Measurements from ENCODE around the gene ENPP1. TPM values are rescaled to one million over a fixed set of nuclear protein-coding genes. Genes with fewer than 3 reads are reported as not detected.

Gene ENPP1
- total RNA-seq, 2 donors from 2014 or later = 5.9 to 12.6 TPM

DNA sequence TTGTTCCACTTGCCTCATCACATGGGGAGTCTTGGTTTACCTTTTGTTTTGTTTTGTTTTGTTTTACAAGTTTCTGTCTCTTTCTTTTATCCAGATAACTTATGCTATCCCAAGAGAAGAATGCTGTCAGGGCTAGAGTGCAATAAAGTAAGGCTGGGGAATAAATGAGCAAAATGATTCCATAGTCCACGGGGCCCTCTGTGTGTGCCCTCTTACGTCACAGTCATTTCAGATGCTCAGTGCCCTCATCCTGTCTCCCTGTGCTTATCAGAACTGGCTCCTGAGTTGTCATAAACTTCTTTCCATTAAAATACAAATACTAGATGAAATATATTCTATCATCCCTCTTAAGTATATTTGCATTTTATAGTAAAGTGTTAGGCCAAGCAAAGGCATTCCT lies 30.8 kb upstream of the ENPP1 start:
- intact Hi-C loops (cut with DNase I) = no loop called here
- DNase-seq = peak; percentile 35
- H3K9ac ChIP-seq (ENCODE audit: low read depth in 2 of 2, low read length in 2 of 2) = no peak overlapping the region
- H3K4me1 ChIP-seq = no peaks in the 10 kb centered on the region
- no peak overlapping the region for H3K27ac ChIP-seq
- no peaks in the 10 kb centered on the region for H3K36me3 ChIP-seq
- TF ChIP-seq, protein P1, sequence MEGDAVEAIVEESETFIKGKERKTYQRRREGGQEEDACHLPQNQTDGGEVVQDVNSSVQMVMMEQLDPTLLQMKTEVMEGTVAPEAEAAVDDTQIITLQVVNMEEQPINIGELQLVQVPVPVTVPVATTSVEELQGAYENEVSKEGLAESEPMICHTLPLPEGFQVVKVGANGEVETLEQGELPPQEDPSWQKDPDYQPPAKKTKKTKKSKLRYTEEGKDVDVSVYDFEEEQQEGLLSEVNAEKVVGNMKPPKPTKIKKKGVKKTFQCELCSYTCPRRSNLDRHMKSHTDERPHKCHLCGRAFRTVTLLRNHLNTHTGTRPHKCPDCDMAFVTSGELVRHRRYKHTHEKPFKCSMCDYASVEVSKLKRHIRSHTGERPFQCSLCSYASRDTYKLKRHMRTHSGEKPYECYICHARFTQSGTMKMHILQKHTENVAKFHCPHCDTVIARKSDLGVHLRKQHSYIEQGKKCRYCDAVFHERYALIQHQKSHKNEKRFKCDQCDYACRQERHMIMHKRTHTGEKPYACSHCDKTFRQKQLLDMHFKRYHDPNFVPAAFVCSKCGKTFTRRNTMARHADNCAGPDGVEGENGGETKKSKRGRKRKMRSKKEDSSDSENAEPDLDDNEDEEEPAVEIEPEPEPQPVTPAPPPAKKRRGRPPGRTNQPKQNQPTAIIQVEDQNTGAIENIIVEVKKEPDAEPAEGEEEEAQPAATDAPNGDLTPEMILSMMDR (IDR thresholded peaks at IDR 0.05) = no peak
- no peaks in the 10 kb centered on the region for H3K27me3 ChIP-seq
- no peak overlapping the region for H3K4me3 ChIP-seq
- H3K9me3 ChIP-seq = no peaks in the 10 kb centered on the region

DNA sequence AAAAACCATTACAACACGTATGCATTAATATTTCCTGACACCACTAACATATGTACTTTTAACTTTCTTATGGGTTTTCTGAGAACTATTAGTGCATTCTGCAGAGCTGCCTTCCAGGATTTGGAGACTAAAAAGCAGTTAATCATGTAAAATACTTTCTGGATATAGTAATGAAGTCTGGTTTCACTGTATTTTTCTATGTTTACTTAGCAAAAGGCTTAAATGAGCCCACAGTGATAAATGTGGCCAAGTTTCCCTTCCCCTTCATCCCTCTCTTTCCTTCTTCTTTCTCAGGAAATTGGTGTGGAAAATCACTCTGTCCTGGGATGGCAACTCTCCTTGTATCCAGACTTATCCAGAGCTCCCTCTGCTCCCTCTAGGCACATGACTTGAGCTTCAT lies 29.7 kb upstream of the ENPP1 start:
- DNase-seq = no peak
- TF ChIP-seq, protein P1 (IDR thresholded peaks at IDR 0.05) = no peak
- no peak overlapping the region for H3K27ac ChIP-seq
- no peaks in the 10 kb centered on the region for H3K4me1 ChIP-seq
- H3K9me3 ChIP-seq = no peaks in the 10 kb centered on the region
- H3K4me3 ChIP-seq = no peak overlapping the region
- intact Hi-C loops (cut with DNase I) = no loop called here
- no peaks in the 10 kb centered on the region for H3K27me3 ChIP-seq
- H3K36me3 ChIP-seq = no peaks in the 10 kb centered on the region
- H3K9ac ChIP-seq (ENCODE audit: low read depth in 2 of 2, low read length in 2 of 2) = no peak overlapping the region

DNA sequence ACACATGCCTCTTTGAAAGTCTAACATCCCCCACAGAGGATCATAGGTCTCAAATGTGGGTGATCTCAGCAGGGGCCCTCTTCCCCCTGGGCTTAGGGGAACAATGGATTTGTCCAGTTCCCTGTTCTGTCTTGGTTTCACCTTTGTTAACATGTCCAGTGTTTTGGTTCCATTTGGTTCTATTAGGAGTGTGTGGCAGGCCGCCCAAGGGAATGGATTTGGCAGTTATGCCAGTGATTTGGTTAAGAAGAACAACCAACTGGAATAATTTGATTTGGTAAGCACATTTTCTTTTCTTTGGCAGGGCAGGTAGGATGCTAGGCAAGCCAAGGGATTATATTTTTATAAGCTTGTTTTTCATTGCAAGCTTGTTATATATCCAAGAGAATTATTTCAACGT lies 28.5 kb upstream of the ENPP1 start:
- TF ChIP-seq, protein P1 (IDR thresholded peaks at IDR 0.05) = no peak
- Histone ChIP-seq H3K27ac (no peak overlapping the region), H3K27me3 (no peaks in the 10 kb centered on the region), H3K4me1 (no peaks in the 10 kb centered on the region), H3K9ac (ENCODE audit: low read depth in 2 of 2, low read length in 2 of 2) (no peak overlapping the region), H3K36me3 (no peaks in the 10 kb centered on the region), H3K4me3 (no peak overlapping the region), H3K9me3 (no peaks in the 10 kb centered on the region)
- DNase-seq = no peak
- intact Hi-C loops (cut with DNase I) = no loop called here

DNA sequence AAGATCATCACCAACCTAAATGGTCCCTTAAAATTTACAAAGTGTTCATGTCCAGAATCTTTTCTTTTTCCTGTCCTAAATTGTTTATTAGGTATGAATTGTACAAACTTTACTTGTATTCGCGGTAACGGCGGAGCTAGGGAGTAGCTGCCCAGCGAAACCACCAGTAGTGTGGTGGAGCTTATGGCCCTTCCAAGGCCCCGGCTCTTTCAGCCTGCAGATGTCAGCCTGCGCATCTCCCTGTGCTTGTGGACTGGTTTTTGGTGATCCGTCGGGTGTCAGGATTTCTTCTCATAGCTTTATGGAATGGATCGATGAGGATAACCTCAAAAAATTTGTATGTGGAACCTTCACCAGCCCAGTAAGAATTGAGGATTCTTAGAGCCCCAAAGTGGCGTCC lies 27.2 kb upstream of the ENPP1 start:
- TF ChIP-seq, protein P1 (IDR thresholded peaks at IDR 0.05) = no peak
- Histone ChIP-seq H3K27ac (no peak overlapping the region), H3K4me1 (no peaks in the 10 kb centered on the region), H3K27me3 (no peaks in the 10 kb centered on the region), H3K36me3 (no peaks in the 10 kb centered on the region), H3K4me3 (no peak overlapping the region), H3K9me3 (no peaks in the 10 kb centered on the region), H3K9ac (ENCODE audit: low read depth in 2 of 2, low read length in 2 of 2) (no peak overlapping the region)
- DNase-seq = no peak
- intact Hi-C loops (cut with DNase I) = no loop called here

DNA sequence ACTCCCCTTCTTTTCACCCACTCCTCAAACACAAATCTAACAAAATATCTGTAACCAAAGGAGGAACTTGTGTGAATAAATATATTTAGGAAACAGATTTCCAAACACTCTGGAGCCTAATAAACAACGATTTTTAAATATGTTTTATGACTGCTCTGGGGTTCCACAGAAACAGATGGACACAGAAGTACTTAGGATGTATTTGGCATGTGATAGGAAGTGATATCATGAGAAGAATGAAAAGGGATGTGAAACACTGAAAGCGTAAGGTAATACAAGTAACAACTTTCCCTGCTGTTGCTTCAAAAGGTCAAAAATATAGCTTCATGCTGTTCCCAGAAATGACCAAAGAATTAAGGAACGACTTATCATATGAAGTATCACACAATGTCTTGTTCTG lies 26.1 kb upstream of the ENPP1 start:
- H3K9ac ChIP-seq (ENCODE audit: low read depth in 2 of 2, low read length in 2 of 2) = no peak overlapping the region
- no peaks in the 10 kb centered on the region for H3K4me1 ChIP-seq
- no peak overlapping the region for H3K27ac ChIP-seq
- TF ChIP-seq, protein P1 (IDR thresholded peaks at IDR 0.05) = no peak
- H3K9me3 ChIP-seq = no peaks in the 10 kb centered on the region
- no peaks in the 10 kb centered on the region for H3K36me3 ChIP-seq
- no peak for DNase-seq
- H3K4me3 ChIP-seq = no peak overlapping the region
- H3K27me3 ChIP-seq = no peaks in the 10 kb centered on the region
- intact Hi-C loops (cut with DNase I) = loop anchor here (2.0 kb wide), 1 partner anchor 129 kb away; no protein-coding TSS in a partner anchor

DNA sequence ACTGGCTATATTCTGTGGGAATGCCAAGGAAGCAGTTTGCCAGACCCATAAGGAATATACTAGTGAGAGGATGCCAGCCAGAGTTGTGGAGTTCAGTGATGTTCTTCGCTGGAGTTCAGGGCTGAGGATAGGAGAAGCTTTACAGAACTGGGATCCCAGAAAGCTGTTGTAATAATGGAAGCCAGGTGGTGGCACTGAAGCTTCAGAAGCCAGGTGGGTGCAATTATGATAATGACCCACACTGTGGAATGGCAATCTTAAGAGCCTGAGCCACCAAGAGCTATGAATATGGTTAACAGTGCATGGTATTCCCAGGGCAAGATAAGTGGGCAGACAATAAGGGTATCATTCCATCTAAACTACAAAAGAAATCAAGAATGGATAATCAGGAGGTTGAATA lies 25.1 kb upstream of the ENPP1 start:
- H3K9me3 ChIP-seq = no peaks in the 10 kb centered on the region
- H3K9ac ChIP-seq (ENCODE audit: low read depth in 2 of 2, low read length in 2 of 2) = no peak overlapping the region
- H3K27ac ChIP-seq = no peak overlapping the region
- H3K4me1 ChIP-seq = no peaks in the 10 kb centered on the region
- H3K27me3 ChIP-seq = no peaks in the 10 kb centered on the region
- DNase-seq = peak; percentile 29
- intact Hi-C loops (cut with DNase I) = loop anchor here (2.0 kb wide), 1 partner anchor 128 kb away; no protein-coding TSS in a partner anchor
- H3K36me3 ChIP-seq = no peaks in the 10 kb centered on the region
- TF ChIP-seq, protein P1 (IDR thresholded peaks at IDR 0.05) = peak; percentile 25
- no peak overlapping the region for H3K4me3 ChIP-seq

All from colonic mucosa (tissue), 4 donors.